Activated CD8-positive, alpha-beta memory T cell treated with anti-CD3 and anti-CD28 coated beads, Interleukin-2, amount 10 ng/mL, durations not matched to agents 7 days and 5 days (primary cell): ENCODE measurements around the gene CA4. TPM values are rescaled to one million over a fixed set of nuclear protein-coding genes. Genes with fewer than 3 reads are reported as not detected.
A peak's percentile ranks its signal among the peaks of the same experiment; 100 is the strongest.

Experiments used
- ATAC-seq: fragments of 150-1000 bp; cut with Tn5 transposase; one replicate; pipeline ENCODE4 v1.10.0; 2021; ENCODE audit warnings: moderate library complexity
- CTCF ChIA-PET: fragments of 350-600 bp; sonication (Branson Sonifier 250); formaldehyde crosslinking; loops from one replicate; lab custom pipeline; 2021; ENCODE audit warnings: antibody characterized with exemption; lab: Charles Lee
- DNase-seq: peaks from one replicate; pipeline ENCODE4 v3.0.0-alpha.2; 2020
- H3K27ac Mint-ChIP-seq: one replicate; pipeline ENCODE4 v1.8.0; 2021; ENCODE audit warnings: mild to moderate bottlenecking, mixed read lengths
- H3K27me3 Mint-ChIP-seq: one replicate; pipeline ENCODE4 v1.8.0; 2021; ENCODE audit warnings: mixed read lengths
- H3K36me3 Mint-ChIP-seq: one replicate; pipeline ENCODE4 v1.8.0; 2021; ENCODE audit warnings: mild to moderate bottlenecking, mixed read lengths
- H3K4me1 Mint-ChIP-seq: one replicate; pipeline ENCODE4 v1.8.0; 2021; ENCODE audit warnings: mixed read lengths
- H3K4me3 Mint-ChIP-seq: one replicate; pipeline ENCODE4 v1.8.0; 2021; ENCODE audit warnings: mild to moderate bottlenecking, moderate library complexity, mixed read lengths
- H3K9me3 Mint-ChIP-seq: one replicate; pipeline ENCODE4 v1.8.0; 2022; ENCODE audit warnings: low read depth, mixed read lengths
- total RNA-seq, 2 experiments: library from RNA; stranded (reverse); gene quantifications; one replicate each; pipeline ENCODE4 v1.2.3, GENCODE V29; 2021

CA4 gene
- total RNA-seq, 2 experiments from 2014 or later, result not detected

GRCh38 chr17:60153606-60154390 lies 4.0 kb downstream of the CA4 start:
- Mint-ChIP-seq H3K36me3 (peaks cover 1% of the 10 kb centered on the region), H3K27ac (no peak overlapping the region), H3K4me1 (peaks cover 18% of the 10 kb centered on the region), H3K4me3 (no peak overlapping the region), H3K27me3 (peaks cover 50% of the 10 kb centered on the region), H3K9me3 (no peaks in the 10 kb centered on the region)
- no peak for ATAC-seq
- CTCF ChIA-PET, result interaction anchor here (1.1 to 1.2 kb wide), 2 partner anchors 14 to 267 kb away, joined by 3 to 4 read pairs; no protein-coding TSS in a partner anchor
- DNase-seq, result no peak

GRCh38 chr17:60154616-60155426 lies 5.0 kb downstream of the CA4 start:
- ATAC-seq (no peak), DNase-seq (no peak)
- CTCF ChIA-PET, result interaction anchor here (1.1 kb wide), 1 partner anchor 15 kb away, joined by 3 read pairs; no protein-coding TSS in a partner anchor
- Mint-ChIP-seq H3K27ac (no peak overlapping the region), H3K9me3 (no peaks in the 10 kb centered on the region), H3K36me3 (peaks cover 1% of the 10 kb centered on the region), H3K4me3 (no peak overlapping the region), H3K4me1 (peaks cover 14% of the 10 kb centered on the region), H3K27me3 (peaks cover 44% of the 10 kb centered on the region)

- DNase-seq, result no peak
- peaks cover 40% of the 10 kb centered on the region for H3K27me3 Mint-ChIP-seq
- CTCF ChIA-PET, result no interaction called here
- no peak for ATAC-seq
- no peaks in the 10 kb centered on the region for H3K9me3 Mint-ChIP-seq
- H3K4me1 Mint-ChIP-seq, result peaks cover 11% of the 10 kb centered on the region
- H3K27ac Mint-ChIP-seq, result no peak overlapping the region
- H3K36me3 Mint-ChIP-seq, result peaks cover 1% of the 10 kb centered on the region
- no peak overlapping the region for H3K4me3 Mint-ChIP-seq
These were observed 5.6 kb downstream of the CA4 start for GRCh38 chr17:60155427-60155814.

GRCh38 chr17:60155815-60156214 lies 6.0 kb downstream of the CA4 start:
- CTCF ChIA-PET, result no interaction called here
- Mint-ChIP-seq H3K4me3 (no peak overlapping the region), H3K36me3 (no peaks in the 10 kb centered on the region), H3K27me3 (peaks cover 36% of the 10 kb centered on the region), H3K4me1 (peaks cover 8% of the 10 kb centered on the region), H3K27ac (no peak overlapping the region), H3K9me3 (no peaks in the 10 kb centered on the region)
- ATAC-seq (no peak), DNase-seq (no peak)

GRCh38 chr17:60156746-60157145 lies 7.0 kb downstream of the CA4 start:
- CTCF ChIA-PET, result no interaction called here
- H3K4me1 Mint-ChIP-seq, result no peaks in the 10 kb centered on the region
- H3K27me3 Mint-ChIP-seq, result peaks cover 31% of the 10 kb centered on the region
- H3K36me3 Mint-ChIP-seq, result no peaks in the 10 kb centered on the region
- H3K4me3 Mint-ChIP-seq, result no peak overlapping the region
- DNase-seq, result no peak
- H3K27ac Mint-ChIP-seq, result no peak overlapping the region
- ATAC-seq, result no peak
- no peaks in the 10 kb centered on the region for H3K9me3 Mint-ChIP-seq

GRCh38 chr17:60157487-60158040 lies 7.8 kb downstream of the CA4 start:
- Mint-ChIP-seq H3K4me1 (no peaks in the 10 kb centered on the region), H3K27me3 (peaks cover 24% of the 10 kb centered on the region), H3K4me3 (no peak overlapping the region), H3K36me3 (no peaks in the 10 kb centered on the region), H3K9me3 (no peaks in the 10 kb centered on the region), H3K27ac (no peak overlapping the region)
- no peak for ATAC-seq
- no peak for DNase-seq
- CTCF ChIA-PET, result interaction anchor here (1.0 kb wide), 1 partner anchor 9 kb away, joined by 3 read pairs; no protein-coding TSS in a partner anchor

- CTCF ChIA-PET, result no interaction called here
- Mint-ChIP-seq H3K4me3 (no peak overlapping the region), H3K4me1 (peaks cover 11% of the 10 kb centered on the region), H3K9me3 (no peaks in the 10 kb centered on the region), H3K36me3 (no peaks in the 10 kb centered on the region), H3K27ac (no peak overlapping the region), H3K27me3 (peaks cover 15% of the 10 kb centered on the region)
- no peak for ATAC-seq
- no peak for DNase-seq
These were observed 9.1 kb downstream of the CA4 start for GRCh38 chr17:60158751-60159478.

GRCh38 chr17:60159479-60159866 lies 9.7 kb downstream of the CA4 start:
- H3K27me3 Mint-ChIP-seq, result peaks cover 14% of the 10 kb centered on the region
- no peak overlapping the region for H3K4me3 Mint-ChIP-seq
- H3K27ac Mint-ChIP-seq, result no peak overlapping the region
- CTCF ChIA-PET, result interaction anchor here (0.7 kb wide), 1 partner anchor 11 kb away, joined by 3 read pairs; no protein-coding TSS in a partner anchor
- H3K9me3 Mint-ChIP-seq, result no peaks in the 10 kb centered on the region
- no peaks in the 10 kb centered on the region for H3K36me3 Mint-ChIP-seq
- no peak for ATAC-seq
- no peak for DNase-seq
- peaks cover 14% of the 10 kb centered on the region for H3K4me1 Mint-ChIP-seq

- no peak overlapping the region for H3K27ac Mint-ChIP-seq
- no peak for ATAC-seq
- peaks cover 8% of the 10 kb centered on the region for H3K27me3 Mint-ChIP-seq
- CTCF ChIA-PET, result no interaction called here
- no peaks in the 10 kb centered on the region for H3K9me3 Mint-ChIP-seq
- DNase-seq, result no peak
- no peak overlapping the region for H3K4me3 Mint-ChIP-seq
- peaks cover 28% of the 10 kb centered on the region for H3K4me1 Mint-ChIP-seq
- no peaks in the 10 kb centered on the region for H3K36me3 Mint-ChIP-seq
These were observed 11.2 kb downstream of the CA4 start for GRCh38 chr17:60160829-60161501.

- Mint-ChIP-seq H3K27me3 (peaks cover 8% of the 10 kb centered on the region), H3K4me3 (no peak overlapping the region), H3K9me3 (no peaks in the 10 kb centered on the region), H3K36me3 (no peaks in the 10 kb centered on the region), H3K4me1 (peaks cover 31% of the 10 kb centered on the region), H3K27ac (no peak overlapping the region)
- no peak for ATAC-seq
- CTCF ChIA-PET, result no interaction called here
- DNase-seq, result no peak
These were observed 12.0 kb downstream of the CA4 start for GRCh38 chr17:60161598-60162330.

- no peak overlapping the region for H3K4me3 Mint-ChIP-seq
- CTCF ChIA-PET, result no interaction called here
- no peaks in the 10 kb centered on the region for H3K9me3 Mint-ChIP-seq
- H3K36me3 Mint-ChIP-seq, result no peaks in the 10 kb centered on the region
- DNase-seq, result no peak
- H3K27me3 Mint-ChIP-seq, result peaks cover 8% of the 10 kb centered on the region
- ATAC-seq, result no peak
- no peak overlapping the region for H3K27ac Mint-ChIP-seq
- H3K4me1 Mint-ChIP-seq, result peaks cover 31% of the 10 kb centered on the region
These were observed 13.5 kb downstream of the CA4 start for GRCh38 chr17:60163108-60163784.

GRCh38 chr17:60164164-60164563 lies 14.4 kb downstream of the CA4 start:
- CTCF ChIA-PET, result no interaction called here
- peak overlapping the region; percentile 52 for H3K27ac Mint-ChIP-seq
- no peaks in the 10 kb centered on the region for H3K36me3 Mint-ChIP-seq

More at GRCh38 chr17:60164164-60164563, 14.4 kb downstream of the CA4 start:
- Mint-ChIP-seq H3K9me3 (no peaks in the 10 kb centered on the region), H3K4me1 (peaks cover 31% of the 10 kb centered on the region), H3K27me3 (peaks cover 8% of the 10 kb centered on the region), H3K4me3 (no peak overlapping the region)
- DNase-seq, result no peak
- ATAC-seq, result no peak
